IMR-90 (cell line): ENCODE results near the gene SAMD10. TPM values are rescaled to one million over a fixed set of nuclear protein-coding genes. Genes with fewer than 3 reads are reported as not detected.

Experiments used
- ATAC-seq: fragments of 200-7000 bp; cut with Tn5 transposase; 2 replicates; pipeline ENCODE4 v1.9.1; 2020; ENCODE audit warnings: low read depth, mild to moderate bottlenecking, moderate library complexity
- BruUV-seq: library from RNA; stranded (reverse); fragments of 400-500 nt; replicated peaks from 2 replicates; lab custom pipeline; 2021; lab: Mats Ljungman, UMichigan
- CTCF ChIA-PET: fragments of 300-600 bp; formaldehyde crosslinking; extraction: SDS; loops from one replicate; lab custom pipeline; 2021; ENCODE audit warnings: antibody characterized with exemption; lab: Yijun Ruan, JAX
- POLR2A ChIA-PET: fragments of 300-600 bp; sonication (Branson Sonifier 250); formaldehyde crosslinking; loops from one replicate; lab custom pipeline; 2022; ENCODE audit warnings: antibody characterized with exemption; ENCODE audit not compliant: unreplicated experiment; lab: Charles Lee
- DNase-seq: peaks from one replicate; pipeline ENCODE4 v3.0.0; 2013
- H2AFZ ChIP-seq: replicated peaks from 2 replicates; pipeline ENCODE3; 2013; ENCODE audit warnings: low read length, mild to moderate bottlenecking; ENCODE audit not compliant: poor library complexity
- H2AK5ac ChIP-seq: 2 replicates; pipeline ENCODE4 v1.6.1; 2013; ENCODE audit warnings: low read depth, low read length, inconsistent platforms
- H2AK9ac ChIP-seq: replicated peaks from 2 replicates; pipeline ENCODE3; 2013; ENCODE audit warnings: mild to moderate bottlenecking, low read depth, low read length, moderate library complexity; ENCODE audit not compliant: poor library complexity
- H2BK120ac ChIP-seq: 2 replicates; pipeline ENCODE4 v1.6.1; 2013; ENCODE audit warnings: low read depth, low read length, inconsistent platforms
- H2BK15ac ChIP-seq: 3 replicates; pipeline ENCODE4 v1.6.1; 2013; ENCODE audit warnings: low read depth, low read length, inconsistent platforms
- H2BK20ac ChIP-seq: 2 replicates; pipeline ENCODE4 v1.6.1; 2013; ENCODE audit warnings: low read depth, mild to moderate bottlenecking, inconsistent platforms, low read length, moderate library complexity
- H2BK5ac ChIP-seq: 2 replicates; pipeline ENCODE4 v1.6.1; 2013; ENCODE audit warnings: mild to moderate bottlenecking, low read depth, low read length, inconsistent platforms; ENCODE audit not compliant: poor library complexity, severe bottlenecking
- H3K14ac ChIP-seq: replicated peaks from 2 replicates; pipeline ENCODE4 v1.6.1; 2013; ENCODE audit warnings: low read depth, low read length, inconsistent platforms
- H3K18ac ChIP-seq: 2 replicates; pipeline ENCODE4 v1.6.1; 2013; ENCODE audit warnings: low read depth, low read length, control low read depth
- H3K23ac ChIP-seq: 2 replicates; pipeline ENCODE4 v1.6.1; 2013; ENCODE audit warnings: low read depth, low read length, inconsistent platforms
- H3K27ac ChIP-seq: 2 replicates; pipeline ENCODE4 v1.5.1; 2013; ENCODE audit warnings: mild to moderate bottlenecking, control low read depth, low read length; ENCODE audit not compliant: insufficient read depth
- H3K27me3 ChIP-seq: 2 replicates; pipeline ENCODE4 v1.6.1; 2013; ENCODE audit warnings: low read length; ENCODE audit not compliant: control insufficient read depth, insufficient read depth
- H3K36me3 ChIP-seq: 2 replicates; pipeline ENCODE4 v1.6.1; 2013; ENCODE audit warnings: low read length, mixed read lengths; ENCODE audit not compliant: control insufficient read depth, insufficient read depth
- H3K4ac ChIP-seq: 2 replicates; pipeline ENCODE4 v1.6.1; 2013; ENCODE audit warnings: low read depth, low read length, inconsistent platforms
- H3K4me1 ChIP-seq: 2 replicates; pipeline ENCODE4 v1.6.1; 2013; ENCODE audit warnings: low read length, mixed read lengths; ENCODE audit not compliant: control insufficient read depth, insufficient read depth
- H3K4me2 ChIP-seq: 2 replicates; pipeline ENCODE4 v1.6.1; 2013; ENCODE audit warnings: low read depth, mild to moderate bottlenecking, control low read depth, low read length, moderate library complexity
- H3K4me3 ChIP-seq: 2 replicates; pipeline ENCODE4 v1.5.1; 2013; ENCODE audit warnings: low read depth, mild to moderate bottlenecking, control low read depth, low read length, moderate library complexity; ENCODE audit not compliant: insufficient read depth
- H3K56ac ChIP-seq: 2 replicates; pipeline ENCODE4 v1.6.1; 2013; ENCODE audit warnings: low read length, inconsistent platforms; ENCODE audit not compliant: insufficient read depth; ENCODE audit errors: extremely low read depth
- H3K79me1 ChIP-seq, 2 experiments: 2 replicates each; pipeline ENCODE4 v1.6.1; 2013; ENCODE audit warnings: low read length in 2 of 2, inconsistent platforms in 1 of 2, low read depth in 1 of 2
- H3K9ac ChIP-seq: 2 replicates; pipeline ENCODE4 v1.6.1; 2013; ENCODE audit warnings: low read depth, low read length, control low read depth
- H3K9me1 ChIP-seq: 2 replicates; pipeline ENCODE4 v1.6.1; 2013; ENCODE audit warnings: low read length, inconsistent platforms; ENCODE audit not compliant: insufficient read depth
- H3K9me3 ChIP-seq: 2 replicates; pipeline ENCODE4 v1.6.1; 2013; ENCODE audit warnings: low read length; ENCODE audit not compliant: control insufficient read depth, insufficient read depth
- H4K20me1 ChIP-seq: 2 replicates; pipeline ENCODE4 v1.6.1; 2013; ENCODE audit warnings: low read length, inconsistent platforms; ENCODE audit not compliant: insufficient read depth
- H4K5ac ChIP-seq: 2 replicates; pipeline ENCODE4 v1.6.1; 2013; ENCODE audit warnings: mild to moderate bottlenecking, low read depth, low read length, control low read depth
- H4K8ac ChIP-seq, 2 experiments: 2 replicates each; pipeline ENCODE4 v1.6.1; 2013; ENCODE audit warnings: low read depth in 2 of 2, low read length in 2 of 2, control low read depth in 1 of 2, inconsistent platforms in 1 of 2
- H4K91ac ChIP-seq: 2 replicates; pipeline ENCODE4 v1.6.1; 2013; ENCODE audit warnings: low read depth, low read length, inconsistent platforms; ENCODE audit not compliant: insufficient read depth
- CHD1 ChIP-seq: IDR thresholded peaks from 2 replicates; pipeline ENCODE4 v1.6.1; 2012; ENCODE audit warnings: low read depth, low read length, improper control_type of control experiment
- WGBS, 2 experiments: methylation state at CpG; one replicate each; pipeline versions ENCODE4 v1.1.5 to v1.1.7; 2013; ENCODE audit warnings: missing lambda C conversion rate in 2 of 2; ENCODE audit not compliant: insufficient read length in 1 of 2; ENCODE audit errors: extremely low coverage in 2 of 2; 5-methylcytosine and 5-hydroxymethylcytosine counted together
- dilution Hi-C: fragments of 300-500 bp; cut with HindIII; formaldehyde crosslinking; loops from one replicate; pipeline ENCODE4 v1.14.3; 2018; ENCODE audit warnings: low sequenced_read_pairs; ENCODE audit not compliant: unreplicated experiment
- in situ Hi-C: fragments of 300-500 bp; cut with MboI; formaldehyde crosslinking; loops from 3 replicates; pipeline ENCODE4 v1.14.3; 2019; ENCODE audit warnings: low sequenced_read_pairs, inconsistent platforms, mixed read lengths
- intact Hi-C: fragments of 100-400 bp; cut with micrococcal nuclease; formaldehyde crosslinking; loops from 2 replicates; pipeline ENCODE4 v1.10.0; 2022
- polyA plus RNA-seq, 3 experiments: library from polyadenylated mRNA; depleted of rRNA; stranded (reverse); fragments of >200 nt; gene quantifications; 2 replicates each; pipeline ENCODE4 v1.2.3, GENCODE V29; 2012; ENCODE audit warnings: low replicate concordance in 1 of 3
- total RNA-seq: library from RNA; depleted of rRNA; stranded (reverse); fragments of >200 nt; gene quantifications from 2 replicates; pipeline ENCODE4 v1.2.3, GENCODE V29; 2012
- TF ChIP-seq, protein P1 (sequence below): conservative IDR thresholded peaks from 2 replicates; pipeline ENCODE4 v1.5.1; 2012; ENCODE audit warnings: mild to moderate bottlenecking, low read depth, low read length, improper control_type of control experiment

Gene SAMD10
- total and polyA plus RNA-seq, 2 of the 4 experiments (the other 2 are of a cell fraction), result 0.54 to 4.1 TPM

DNA sequence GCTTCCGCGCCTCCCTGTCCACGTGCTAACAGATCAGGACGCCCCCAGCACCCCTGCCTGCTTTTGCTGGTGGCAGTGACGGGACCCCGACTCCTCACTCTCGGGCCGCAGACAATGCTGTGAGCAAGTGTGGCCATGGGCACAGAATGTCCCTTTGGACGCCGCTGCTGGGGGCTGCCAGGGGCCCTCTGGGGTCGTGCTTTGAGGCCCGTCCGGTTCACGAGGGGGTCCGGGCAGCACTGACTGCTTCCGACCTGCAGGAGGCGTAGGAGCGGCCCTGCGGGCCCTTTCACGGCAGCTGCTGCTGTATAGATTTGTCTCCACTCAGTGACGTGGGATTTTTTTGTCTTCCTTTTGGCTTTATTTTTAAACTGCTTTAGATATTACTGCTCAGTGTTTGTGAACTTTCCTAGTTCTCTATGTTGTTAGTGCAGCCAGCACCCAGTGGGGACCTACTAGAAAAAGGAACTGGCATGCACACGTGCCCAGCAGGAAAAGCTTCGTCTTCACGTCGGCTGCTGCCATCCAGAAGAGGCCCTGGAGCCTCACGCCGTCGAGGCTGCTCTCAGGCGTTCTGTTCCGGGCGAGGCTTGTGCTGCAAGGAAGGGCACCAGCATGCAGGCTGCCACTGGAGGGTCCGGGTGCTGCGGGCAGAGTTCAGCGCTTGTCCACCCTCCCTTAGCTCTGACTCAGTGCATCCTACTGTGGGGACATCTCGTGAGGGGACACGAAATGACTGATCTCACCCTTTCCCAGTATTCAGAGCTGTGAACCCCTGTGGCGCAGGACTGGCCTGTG is 45.0 kb downstream of the SAMD10 start:
- 0 out of 2 replicates have a peak, but pooled peaks have one; percentile 16 for ATAC-seq

More for the DNA sequence above, 45.0 kb downstream of the SAMD10 start:
- peaks cover 60% of the 10 kb centered on the region for H3K36me3 ChIP-seq
- 78% methylated on average over 22 of the region's 37 CpGs; no CpG with 5 or more reads in 1 of the 2 experiments for WGBS, 2 experiments
- no TSS peak for BruUV-seq
- no peak overlapping the region for H3K14ac ChIP-seq
- no peak overlapping the region for H2BK5ac ChIP-seq
- no peak overlapping the region for H2BK120ac ChIP-seq
- no peaks in the 10 kb centered on the region for H3K4me1 ChIP-seq
- H4K20me1 ChIP-seq, result peaks cover 50% of the 10 kb centered on the region
- intact Hi-C loops, result no loop called here
- peaks cover 34 to 48% of the 10 kb centered on the region in 2 experiments for H3K79me1 ChIP-seq
- TF ChIP-seq, protein P1, sequence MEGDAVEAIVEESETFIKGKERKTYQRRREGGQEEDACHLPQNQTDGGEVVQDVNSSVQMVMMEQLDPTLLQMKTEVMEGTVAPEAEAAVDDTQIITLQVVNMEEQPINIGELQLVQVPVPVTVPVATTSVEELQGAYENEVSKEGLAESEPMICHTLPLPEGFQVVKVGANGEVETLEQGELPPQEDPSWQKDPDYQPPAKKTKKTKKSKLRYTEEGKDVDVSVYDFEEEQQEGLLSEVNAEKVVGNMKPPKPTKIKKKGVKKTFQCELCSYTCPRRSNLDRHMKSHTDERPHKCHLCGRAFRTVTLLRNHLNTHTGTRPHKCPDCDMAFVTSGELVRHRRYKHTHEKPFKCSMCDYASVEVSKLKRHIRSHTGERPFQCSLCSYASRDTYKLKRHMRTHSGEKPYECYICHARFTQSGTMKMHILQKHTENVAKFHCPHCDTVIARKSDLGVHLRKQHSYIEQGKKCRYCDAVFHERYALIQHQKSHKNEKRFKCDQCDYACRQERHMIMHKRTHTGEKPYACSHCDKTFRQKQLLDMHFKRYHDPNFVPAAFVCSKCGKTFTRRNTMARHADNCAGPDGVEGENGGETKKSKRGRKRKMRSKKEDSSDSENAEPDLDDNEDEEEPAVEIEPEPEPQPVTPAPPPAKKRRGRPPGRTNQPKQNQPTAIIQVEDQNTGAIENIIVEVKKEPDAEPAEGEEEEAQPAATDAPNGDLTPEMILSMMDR, result 0 out of 2 replicates have a peak, but pooled peaks have one; percentile 27
- no peak for TF ChIP-seq CHD1
- in situ Hi-C loops, result no loop called here
- no peak overlapping the region for H3K23ac ChIP-seq
- ChIA-PET POLR2A (interaction anchor here (0.6 kb wide), 1 partner anchor 13 kb away, joined by 7 read pairs; no protein-coding TSS in a partner anchor), CTCF (no interaction called here)
- H3K9me3 ChIP-seq, result no peaks in the 10 kb centered on the region
- H3K56ac ChIP-seq, result no peak overlapping the region
- H2AK9ac ChIP-seq, result no peak overlapping the region
- no peak overlapping the region for H3K9ac ChIP-seq
- dilution Hi-C loops, result no loop called here
- H4K8ac ChIP-seq, result no peak overlapping the region
- no peak overlapping the region for H3K18ac ChIP-seq
- H4K5ac ChIP-seq, result no peak overlapping the region
- H2BK20ac ChIP-seq, result no peak overlapping the region
- no peak overlapping the region for H2AK5ac ChIP-seq
- H2AFZ ChIP-seq, result no peak overlapping the region
- H3K9me1 ChIP-seq, result peaks cover 12% of the 10 kb centered on the region; the same call in 1 of the 2 replicates
- no peak overlapping the region for H3K27ac ChIP-seq
- no peak overlapping the region for H2BK15ac ChIP-seq
- H3K4me2 ChIP-seq, result no peak overlapping the region
- H3K4ac ChIP-seq, result no peak overlapping the region
- H4K91ac ChIP-seq, result no peak overlapping the region
- no peak overlapping the region for H3K4me3 ChIP-seq
- H3K27me3 ChIP-seq, result no peaks in the 10 kb centered on the region
- DNase-seq, result no peak
